Osteoblast (primary cell): ENCODE data around the gene H2BK1. TPM values are rescaled to one million over a fixed set of nuclear protein-coding genes. Genes with fewer than 3 reads are reported as not detected.

ENCODE experiments used
- DNase-seq: peaks from one replicate; pipeline ENCODE4 v3.0.0; 2011; ENCODE audit warnings: low spot score, mixed read lengths; ENCODE audit not compliant: insufficient read length; ENCODE audit errors: missing footprints
- H2AFZ ChIP-seq: 2 replicates; pipeline ENCODE4 v1.6.0; 2011; ENCODE audit warnings: mild to moderate bottlenecking, low read length
- H3K27ac ChIP-seq: 2 replicates; pipeline ENCODE4 v1.5.1; 2011; ENCODE audit warnings: mild to moderate bottlenecking, low read depth, low read length, moderate library complexity
- H3K27me3 ChIP-seq: 2 replicates; pipeline ENCODE4 v1.6.0; 2012; ENCODE audit warnings: mild to moderate bottlenecking, control low read depth, inconsistent platforms, low read length, moderate library complexity; ENCODE audit not compliant: insufficient read depth
- H3K36me3 ChIP-seq: 2 replicates; pipeline ENCODE4 v1.5.1; 2011; ENCODE audit warnings: mild to moderate bottlenecking, low read length, control low read depth, moderate library complexity; ENCODE audit not compliant: insufficient read depth
- H3K4me1 ChIP-seq: 2 replicates; pipeline ENCODE4 v1.5.1; 2011; ENCODE audit warnings: mild to moderate bottlenecking, low read length, control low read depth, moderate library complexity; ENCODE audit not compliant: insufficient read depth
- H3K4me2 ChIP-seq: 2 replicates; pipeline ENCODE4 v1.6.0; 2011; ENCODE audit warnings: mild to moderate bottlenecking, low read length; ENCODE audit not compliant: insufficient read depth
- H3K4me3 ChIP-seq: fragments of 200-600 bp; sonication (generic); 3 replicates; pipeline ENCODE4 v1.5.1; 2012; ENCODE audit warnings: mild to moderate bottlenecking, low read length, inconsistent platforms; ENCODE audit not compliant: insufficient read depth
- H3K79me2 ChIP-seq: 2 replicates; pipeline ENCODE4 v1.6.0; 2012; ENCODE audit warnings: mild to moderate bottlenecking, low read length, control low read depth, inconsistent platforms; ENCODE audit not compliant: insufficient read depth
- H3K9me3 ChIP-seq: 2 replicates; pipeline ENCODE4 v1.5.1; 2011; ENCODE audit warnings: low read depth, low read length, control low read depth
- H4K20me1 ChIP-seq: 2 replicates; pipeline ENCODE4 v1.6.0; 2012; ENCODE audit warnings: mild to moderate bottlenecking, low read length, control low read depth; ENCODE audit not compliant: insufficient read depth
- total RNA-seq: library from RNA; depleted of rRNA; stranded (reverse); fragments of >200 nt; gene quantifications from 2 replicates; pipeline ENCODE4 v1.2.3, GENCODE V29; 2012
- TF ChIP-seq, protein P1 (sequence below): IDR thresholded peaks from 2 replicates; pipeline ENCODE4 v1.5.1; 2011; ENCODE audit warnings: mild to moderate bottlenecking, low read depth, low read length, moderate library complexity; ENCODE audit errors: extremely low read depth

H2BK1 gene
- total RNA-seq, 1 donor, result not detected

DNA sequence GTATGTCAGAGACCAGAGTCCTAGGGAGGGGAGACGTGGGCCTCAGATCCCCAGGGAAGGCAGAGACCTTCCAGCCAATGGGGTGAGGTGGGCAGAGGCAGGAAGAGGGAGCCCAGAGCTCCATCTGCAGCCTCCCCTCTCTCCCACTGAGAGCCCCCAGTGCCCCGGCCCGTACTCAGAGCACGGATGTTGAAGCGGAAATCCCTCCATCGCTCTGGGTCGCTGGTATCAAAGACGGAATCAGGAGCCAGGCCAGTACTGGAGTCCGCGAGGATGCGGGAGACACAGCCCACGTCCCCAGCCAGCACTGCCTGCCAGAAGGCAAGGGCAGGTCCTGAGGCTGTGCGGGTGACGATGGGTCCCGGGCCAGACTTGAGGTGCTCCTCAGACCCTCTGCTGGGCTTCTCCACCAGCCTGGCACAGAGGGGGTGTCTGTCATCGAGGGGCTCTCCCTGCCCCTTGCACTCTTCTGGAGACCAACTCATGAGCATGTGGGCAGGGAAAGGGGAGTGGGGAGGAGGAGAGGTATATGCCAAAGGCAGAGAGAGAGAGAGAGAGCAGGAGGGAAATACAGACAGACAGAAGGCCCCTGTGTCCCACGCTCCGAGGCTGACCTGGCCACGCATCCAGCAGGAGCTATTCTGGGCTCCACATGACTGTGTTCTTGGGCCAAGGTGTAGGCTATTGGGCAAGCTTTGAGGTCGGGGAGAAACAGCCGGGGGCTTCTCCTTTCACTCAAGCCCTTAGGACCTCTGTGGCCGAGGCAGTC is 23.5 kb downstream of the H2BK1 start, which contains the start of gene ASB10:
Gene ASB10 (minus strand): TSS at position 611 of the 769 bp plus-strand sequence. CDS start 120 bp downstream, at position 491.
- TF ChIP-seq, protein P1, sequence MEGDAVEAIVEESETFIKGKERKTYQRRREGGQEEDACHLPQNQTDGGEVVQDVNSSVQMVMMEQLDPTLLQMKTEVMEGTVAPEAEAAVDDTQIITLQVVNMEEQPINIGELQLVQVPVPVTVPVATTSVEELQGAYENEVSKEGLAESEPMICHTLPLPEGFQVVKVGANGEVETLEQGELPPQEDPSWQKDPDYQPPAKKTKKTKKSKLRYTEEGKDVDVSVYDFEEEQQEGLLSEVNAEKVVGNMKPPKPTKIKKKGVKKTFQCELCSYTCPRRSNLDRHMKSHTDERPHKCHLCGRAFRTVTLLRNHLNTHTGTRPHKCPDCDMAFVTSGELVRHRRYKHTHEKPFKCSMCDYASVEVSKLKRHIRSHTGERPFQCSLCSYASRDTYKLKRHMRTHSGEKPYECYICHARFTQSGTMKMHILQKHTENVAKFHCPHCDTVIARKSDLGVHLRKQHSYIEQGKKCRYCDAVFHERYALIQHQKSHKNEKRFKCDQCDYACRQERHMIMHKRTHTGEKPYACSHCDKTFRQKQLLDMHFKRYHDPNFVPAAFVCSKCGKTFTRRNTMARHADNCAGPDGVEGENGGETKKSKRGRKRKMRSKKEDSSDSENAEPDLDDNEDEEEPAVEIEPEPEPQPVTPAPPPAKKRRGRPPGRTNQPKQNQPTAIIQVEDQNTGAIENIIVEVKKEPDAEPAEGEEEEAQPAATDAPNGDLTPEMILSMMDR, result no peak
- Histone ChIP-seq H3K4me1 (no peaks in the 10 kb centered on the region), H3K79me2 (no peaks in the 10 kb centered on the region), H3K36me3 (no peaks in the 10 kb centered on the region), H2AFZ (no peak within 1 kb of the TSS), H3K4me2 (no peak within 1 kb of the TSS), H4K20me1 (no peaks in the 10 kb centered on the region), H3K27me3 (peaks cover 36% of the 10 kb centered on the region), H3K4me3 (no peak within 1 kb of the TSS), H3K27ac (no peak within 1 kb of the TSS), H3K9me3 (no peaks in the 10 kb centered on the region)
- DNase-seq, result peak; percentile 82

GRCh38 chr7:151185762-151186639 is 24.3 kb downstream of the H2BK1 start:
- no peak overlapping the region for H3K4me3 ChIP-seq
- H3K27me3 ChIP-seq, result peaks cover 36% of the 10 kb centered on the region
- H3K36me3 ChIP-seq, result no peaks in the 10 kb centered on the region
- no peak overlapping the region for H3K4me2 ChIP-seq
- DNase-seq, result no peak
- TF ChIP-seq, protein P1, result no peak
- no peak overlapping the region for H3K27ac ChIP-seq
- H2AFZ ChIP-seq, result no peak overlapping the region
- H3K4me1 ChIP-seq, result no peaks in the 10 kb centered on the region
- H3K9me3 ChIP-seq, result no peaks in the 10 kb centered on the region
- no peaks in the 10 kb centered on the region for H4K20me1 ChIP-seq
- H3K79me2 ChIP-seq, result no peaks in the 10 kb centered on the region

GRCh38 chr7:151181011-151181431 is 29.3 kb downstream of the H2BK1 start:
- Histone ChIP-seq H3K9me3 (no peaks in the 10 kb centered on the region), H3K79me2 (no peaks in the 10 kb centered on the region), H3K4me1 (no peaks in the 10 kb centered on the region), H3K27me3 (peaks cover 39% of the 10 kb centered on the region), H3K4me3 (no peak overlapping the region), H4K20me1 (peaks cover 3% of the 10 kb centered on the region), H2AFZ (no peak overlapping the region), H3K4me2 (no peak overlapping the region), H3K27ac (no peak overlapping the region), H3K36me3 (no peaks in the 10 kb centered on the region)
- peak; percentile 13 for DNase-seq
- TF ChIP-seq, protein P1, result no peak

GRCh38 chr7:151179946-151180345 is 30.3 kb downstream of the H2BK1 start:
- Histone ChIP-seq H3K79me2 (no peaks in the 10 kb centered on the region), H4K20me1 (peaks cover 3% of the 10 kb centered on the region), H3K36me3 (no peaks in the 10 kb centered on the region), H3K9me3 (no peaks in the 10 kb centered on the region), H3K4me1 (no peaks in the 10 kb centered on the region), H3K27ac (no peak overlapping the region), H3K27me3 (peaks cover 43% of the 10 kb centered on the region), H3K4me3 (no peak overlapping the region), H3K4me2 (no peak overlapping the region), H2AFZ (no peak overlapping the region)
- TF ChIP-seq, protein P1, result no peak
- peak; percentile 65 for DNase-seq
